Mesenchymal stem cell (in vitro differentiated cells and primary cell): ENCODE data around the gene MIB1.

ENCODE experiments used
- DNase-seq: peaks from one replicate; pipeline ENCODE4 v3.0.0-alpha.2; 2013
- H2AFZ ChIP-seq: one replicate; pipeline ENCODE4 v1.6.1; 2013; ENCODE audit warnings: low read depth, mild to moderate bottlenecking, control low read depth, inconsistent platforms, low read length, moderate library complexity
- H2AK5ac ChIP-seq: 2 replicates; pipeline ENCODE4 v1.6.1; 2013; ENCODE audit warnings: low read length, moderate library complexity, mild to moderate bottlenecking, inconsistent platforms; ENCODE audit not compliant: severe bottlenecking
- H2BK120ac ChIP-seq: one replicate; pipeline ENCODE4 v1.6.1; 2013; ENCODE audit warnings: low read depth, mild to moderate bottlenecking, inconsistent platforms, low read length, moderate library complexity
- H2BK12ac ChIP-seq, 2 experiments: one replicate each; pipeline ENCODE4 v1.6.1; 2013; ENCODE audit warnings: inconsistent platforms in 2 of 2, low read length in 2 of 2, mild to moderate bottlenecking in 2 of 2, moderate library complexity in 2 of 2, control low read depth in 1 of 2
- H2BK15ac ChIP-seq: one replicate; pipeline ENCODE4 v1.6.1; 2013; ENCODE audit warnings: mild to moderate bottlenecking, low read depth, inconsistent platforms; ENCODE audit not compliant: poor library complexity, severe bottlenecking
- H2BK5ac ChIP-seq: 2 replicates; pipeline ENCODE4 v1.6.1; 2013; ENCODE audit warnings: low read depth, mild to moderate bottlenecking, low read length, control low read depth, inconsistent platforms; ENCODE audit not compliant: poor library complexity, severe bottlenecking
- H3K14ac ChIP-seq, 2 experiments: one replicate each; pipeline ENCODE4 v1.6.1; 2013; ENCODE audit warnings: inconsistent platforms in 2 of 2, low read length in 2 of 2, control low read depth in 1 of 2, mild to moderate bottlenecking in 1 of 2, moderate library complexity in 1 of 2
- H3K18ac ChIP-seq, 2 experiments: one replicate each; pipeline ENCODE4 v1.6.1; 2013; ENCODE audit warnings: inconsistent platforms in 2 of 2, low read length in 2 of 2, control low read depth in 1 of 2, low read depth in 1 of 2, mild to moderate bottlenecking in 1 of 2
- H3K23ac ChIP-seq, 2 experiments: one replicate each; pipeline ENCODE4 v1.6.1; 2013; ENCODE audit warnings: inconsistent platforms in 2 of 2, low read length in 2 of 2, mild to moderate bottlenecking in 2 of 2, moderate library complexity in 2 of 2, control low read depth in 1 of 2
- H3K27ac ChIP-seq: 2 replicates; pipeline ENCODE4 v1.5.1; 2013; ENCODE audit warnings: mild to moderate bottlenecking, moderate library complexity, low read length, control low read depth, inconsistent platforms; ENCODE audit not compliant: poor library complexity, severe bottlenecking
- H3K27me3 ChIP-seq, 2 experiments: 2 replicates each; pipeline versions ENCODE4 v1.6.1 to v1.7.0; 2013; ENCODE audit warnings: low read length in 2 of 2, mild to moderate bottlenecking in 2 of 2, moderate library complexity in 2 of 2, control low read depth in 1 of 2, inconsistent platforms in 1 of 2; ENCODE audit not compliant: control insufficient read depth in 1 of 2, insufficient read depth in 1 of 2
- H3K36me3 ChIP-seq, 2 experiments: 2 replicates each; pipeline versions ENCODE4 v1.6.1 to v1.7.0; 2013; ENCODE audit warnings: low read length in 2 of 2, control low read depth in 1 of 2, inconsistent platforms in 1 of 2, low read depth in 1 of 2, mild to moderate bottlenecking in 1 of 2; ENCODE audit not compliant: insufficient read depth in 2 of 2, control insufficient read depth in 1 of 2
- H3K4ac ChIP-seq, 2 experiments: one replicate each; pipeline ENCODE4 v1.6.1; 2013; ENCODE audit warnings: inconsistent platforms in 2 of 2, low read length in 2 of 2, mild to moderate bottlenecking in 2 of 2, moderate library complexity in 2 of 2, control low read depth in 1 of 2, low read depth in 1 of 2
- H3K4me1 ChIP-seq: 2 replicates; pipeline ENCODE4 v1.6.1; 2013; ENCODE audit warnings: low read depth, low read length, control low read depth; ENCODE audit not compliant: control insufficient read depth, insufficient read depth
- H3K4me2 ChIP-seq: 2 replicates; pipeline ENCODE4 v1.6.1; 2013; ENCODE audit warnings: low read length, mild to moderate bottlenecking, inconsistent platforms; ENCODE audit not compliant: poor library complexity, severe bottlenecking
- H3K4me3 ChIP-seq, 2 experiments: 2 replicates each; pipeline versions ENCODE4 v1.5.1 to v1.7.0; 2013; ENCODE audit warnings: low read length in 2 of 2, mild to moderate bottlenecking in 2 of 2, control low read depth in 1 of 2, low read depth in 1 of 2; ENCODE audit not compliant: insufficient read depth in 1 of 2
- H3K79me1 ChIP-seq: replicated peaks from 2 replicates; pipeline ENCODE4 v1.6.1; 2013; ENCODE audit warnings: mild to moderate bottlenecking, control low read depth, low read length, inconsistent platforms; ENCODE audit not compliant: poor library complexity, severe bottlenecking
- H3K9ac ChIP-seq: 2 replicates; pipeline ENCODE4 v1.7.0; 2013; ENCODE audit warnings: mild to moderate bottlenecking, low read length, moderate library complexity
- H3K9me3 ChIP-seq: 2 replicates; pipeline ENCODE4 v1.7.0; 2013; ENCODE audit warnings: mild to moderate bottlenecking, low read length; ENCODE audit not compliant: control insufficient read depth
- H4K8ac ChIP-seq: one replicate; pipeline ENCODE4 v1.6.1; 2013; ENCODE audit warnings: inconsistent platforms, mild to moderate bottlenecking, low read length, moderate library complexity
- H4K91ac ChIP-seq: one replicate; pipeline ENCODE4 v1.6.1; 2013; ENCODE audit warnings: mild to moderate bottlenecking, low read length, inconsistent platforms
- WGBS: methylation state at CpG from one replicate; pipeline ENCODE4 v1.1.7; 2013; ENCODE audit warnings: mixed read lengths; 5-methylcytosine and 5-hydroxymethylcytosine counted together

Gene MIB1

GRCh38 chr18:21743166-21743832 lies 2.7 kb downstream of the MIB1 start:
- Histone ChIP-seq H2AFZ (no peak overlapping the region), H4K91ac (no peak overlapping the region), H2BK120ac (no peak overlapping the region), H3K9ac (no peak overlapping the region), H3K79me1 (peaks cover 2% of the 10 kb centered on the region), H3K36me3 (no peaks in the 10 kb centered on the region), H3K9me3 (no peaks in the 10 kb centered on the region), H3K14ac (no peak overlapping the region), H2BK5ac (no peak overlapping the region), H2BK12ac (no peak overlapping the region), H3K4me1 (peaks cover 5% of the 10 kb centered on the region), H3K23ac (no peak overlapping the region), H3K27ac (no peak overlapping the region), H3K4me3 (peak overlapping the region in 1 of 2 experiments; percentile 93), H3K27me3 (no peaks in the 10 kb centered on the region), H2BK15ac (no peak overlapping the region), H2AK5ac (no peak overlapping the region), H3K4me2 (no peak overlapping the region), H3K18ac (no peak overlapping the region), H3K4ac (no peak overlapping the region), H4K8ac (no peak overlapping the region)
- 83% methylated on average over 4 of the region's 7 CpGs for WGBS
- DNase-seq = no peak

- Histone ChIP-seq H3K9ac (no peak overlapping the region), H3K9me3 (no peaks in the 10 kb centered on the region), H3K27ac (no peak overlapping the region), H2BK5ac (no peak overlapping the region), H3K4ac (no peak overlapping the region), H4K8ac (no peak overlapping the region), H4K91ac (no peak overlapping the region), H2BK15ac (no peak overlapping the region), H2AFZ (no peak overlapping the region), H3K4me1 (peaks cover 5% of the 10 kb centered on the region), H3K36me3 (no peaks in the 10 kb centered on the region), H2BK120ac (no peak overlapping the region), H3K27me3 (no peaks in the 10 kb centered on the region), H3K23ac (no peak overlapping the region), H3K4me3 (no peak overlapping the region), H3K4me2 (no peak overlapping the region), H3K18ac (peak overlapping the region in 1 of 2 experiments; percentile 24), H2BK12ac (no peak overlapping the region), H2AK5ac (no peak overlapping the region), H3K79me1 (peaks cover 2% of the 10 kb centered on the region), H3K14ac (no peak overlapping the region)
- DNase-seq = no peak
- WGBS = 100% methylated on average over 4 of the region's 5 CpGs
These were observed 4.6 kb downstream of the MIB1 start for GRCh38 chr18:21745231-21745630.

- no peak overlapping the region for H4K91ac ChIP-seq
- H2BK120ac ChIP-seq = no peak overlapping the region
- H3K79me1 ChIP-seq = peaks cover 4% of the 10 kb centered on the region
- H2BK5ac ChIP-seq = no peak overlapping the region
- DNase-seq = no peak
- no peak overlapping the region for H2BK15ac ChIP-seq
- H3K14ac ChIP-seq = no peak overlapping the region
- H3K4me3 ChIP-seq = no peak overlapping the region
- H3K18ac ChIP-seq = no peak overlapping the region
- WGBS = 88% methylated on average over 1 of the region's 2 CpGs
- no peak overlapping the region for H3K23ac ChIP-seq
- H3K4me2 ChIP-seq = no peak overlapping the region
- H3K4ac ChIP-seq = no peak overlapping the region
- H3K27me3 ChIP-seq = no peaks in the 10 kb centered on the region
- H3K9ac ChIP-seq = no peak overlapping the region
- H3K36me3 ChIP-seq = no peaks in the 10 kb centered on the region
- H2AFZ ChIP-seq = no peak overlapping the region
- H3K4me1 ChIP-seq = peaks cover 3% of the 10 kb centered on the region
- H4K8ac ChIP-seq = no peak overlapping the region
- no peak overlapping the region for H2BK12ac ChIP-seq
- no peak overlapping the region for H3K27ac ChIP-seq
- no peaks in the 10 kb centered on the region for H3K9me3 ChIP-seq
- H2AK5ac ChIP-seq = no peak overlapping the region
These were observed 6.7 kb downstream of the MIB1 start for GRCh38 chr18:21747268-21747667.

GRCh38 chr18:21747764-21748693 lies 7.4 kb downstream of the MIB1 start:
- no peaks in the 10 kb centered on the region for H3K36me3 ChIP-seq
- H2BK5ac ChIP-seq = no peak overlapping the region
- no peak overlapping the region for H3K27ac ChIP-seq
- H4K8ac ChIP-seq = no peak overlapping the region
- H2BK12ac ChIP-seq = no peak overlapping the region
- H3K4me3 ChIP-seq = no peak overlapping the region
- no peak overlapping the region for H3K9ac ChIP-seq
- no peak overlapping the region for H2AFZ ChIP-seq
- no peaks in the 10 kb centered on the region for H3K9me3 ChIP-seq
- no peaks in the 10 kb centered on the region for H3K27me3 ChIP-seq
- H3K14ac ChIP-seq = no peak overlapping the region
- peaks cover 3% of the 10 kb centered on the region for H3K4me1 ChIP-seq
- WGBS = 86% methylated on average over 2 of the region's 2 CpGs
- H3K4ac ChIP-seq = no peak overlapping the region
- no peak overlapping the region for H4K91ac ChIP-seq
- H2AK5ac ChIP-seq = no peak overlapping the region
- no peak overlapping the region for H2BK15ac ChIP-seq
- H3K4me2 ChIP-seq = no peak overlapping the region
- H3K23ac ChIP-seq = no peak overlapping the region
- peaks cover 4% of the 10 kb centered on the region for H3K79me1 ChIP-seq
- no peak overlapping the region for H2BK120ac ChIP-seq
- no peak overlapping the region for H3K18ac ChIP-seq
- no peak for DNase-seq
